ENCODE results near the gene TP53I11. TPM values are rescaled to one million over a fixed set of nuclear protein-coding genes. Genes with fewer than 3 reads are reported as not detected.

TP53I11 gene
- total RNA-seq, 1 donor from 2014 or later, result 96.8 TPM

DNA sequence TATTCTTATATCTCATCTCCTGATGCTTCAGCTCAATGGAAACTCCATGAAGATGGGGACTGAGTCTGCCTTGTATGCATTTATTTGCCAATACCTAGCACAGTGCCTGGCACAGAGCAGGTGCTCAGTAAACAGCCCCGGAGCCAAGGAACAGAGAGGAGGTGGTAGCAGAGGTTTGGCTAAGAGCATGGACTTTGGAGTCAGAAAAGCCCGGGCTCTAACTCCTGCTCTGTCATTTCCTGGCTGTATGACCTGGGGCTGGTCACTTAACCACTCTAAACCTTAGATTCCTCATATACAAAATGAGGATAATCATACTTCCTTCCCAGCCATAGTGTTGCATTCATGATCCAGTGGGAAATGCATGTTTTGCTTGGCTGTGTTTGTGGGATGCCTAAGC, 36.6 kb downstream of the TP53I11 start:
- peaks cover 3% of the 10 kb centered on the region for H3K4me1 Mint-ChIP-seq (ENCODE audit: low read depth, unreplicated experiment)
- Histone ChIP-seq H3K4me2 (ENCODE audit: low read length) (no peak overlapping the region), H3K9ac (ENCODE audit: low read length) (no peak overlapping the region), H3K27ac (ENCODE audit: low read depth, low read length) (no peak overlapping the region), H4K20me1 (ENCODE audit: insufficient read depth, low read length) (no peaks in the 10 kb centered on the region), H3K79me2 (ENCODE audit: insufficient read depth, low read length) (no peaks in the 10 kb centered on the region), H3K36me3 (ENCODE audit: insufficient read depth, low read length) (no peaks in the 10 kb centered on the region), H2AFZ (ENCODE audit: low read depth, low read length) (no peak overlapping the region), H3K4me1 (ENCODE audit: insufficient read depth, low read length) (no peaks in the 10 kb centered on the region), H3K4me3 (ENCODE audit: insufficient read depth, low read depth, low read length) (no peak overlapping the region), H3K27me3 (ENCODE audit: insufficient read depth, low read length) (peaks cover 8% of the 10 kb centered on the region), H3K9me3 (ENCODE audit: insufficient read depth, low read depth, low read length) (no peaks in the 10 kb centered on the region)
- no peak overlapping the region for H3K27ac Mint-ChIP-seq (ENCODE audit: unreplicated experiment)
- H3K9me3 Mint-ChIP-seq (ENCODE audit: unreplicated experiment), result no peaks in the 10 kb centered on the region
- DNase-seq (ENCODE audit: low read depth) (no peak), FAIRE-seq (no peak)
- peaks cover 36% of the 10 kb centered on the region for H3K27me3 Mint-ChIP-seq (ENCODE audit: low read depth, unreplicated experiment)
- H3K36me3 Mint-ChIP-seq (ENCODE audit: low read depth, unreplicated experiment), result peaks cover 14% of the 10 kb centered on the region
- no peak overlapping the region for H3K4me3 Mint-ChIP-seq (ENCODE audit: unreplicated experiment)
- TF ChIP-seq EZH2 (IDR thresholded peaks at IDR 0.05; ENCODE audit: insufficient read depth, low read length), result no peak
- TF ChIP-seq, protein P1, sequence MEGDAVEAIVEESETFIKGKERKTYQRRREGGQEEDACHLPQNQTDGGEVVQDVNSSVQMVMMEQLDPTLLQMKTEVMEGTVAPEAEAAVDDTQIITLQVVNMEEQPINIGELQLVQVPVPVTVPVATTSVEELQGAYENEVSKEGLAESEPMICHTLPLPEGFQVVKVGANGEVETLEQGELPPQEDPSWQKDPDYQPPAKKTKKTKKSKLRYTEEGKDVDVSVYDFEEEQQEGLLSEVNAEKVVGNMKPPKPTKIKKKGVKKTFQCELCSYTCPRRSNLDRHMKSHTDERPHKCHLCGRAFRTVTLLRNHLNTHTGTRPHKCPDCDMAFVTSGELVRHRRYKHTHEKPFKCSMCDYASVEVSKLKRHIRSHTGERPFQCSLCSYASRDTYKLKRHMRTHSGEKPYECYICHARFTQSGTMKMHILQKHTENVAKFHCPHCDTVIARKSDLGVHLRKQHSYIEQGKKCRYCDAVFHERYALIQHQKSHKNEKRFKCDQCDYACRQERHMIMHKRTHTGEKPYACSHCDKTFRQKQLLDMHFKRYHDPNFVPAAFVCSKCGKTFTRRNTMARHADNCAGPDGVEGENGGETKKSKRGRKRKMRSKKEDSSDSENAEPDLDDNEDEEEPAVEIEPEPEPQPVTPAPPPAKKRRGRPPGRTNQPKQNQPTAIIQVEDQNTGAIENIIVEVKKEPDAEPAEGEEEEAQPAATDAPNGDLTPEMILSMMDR (IDR thresholded peaks at IDR 0.05; ENCODE audit: insufficient read depth, low read depth, low read length), result no peak

GRCh38 chr11:44913502-44913901, 37.2 kb downstream of the TP53I11 start:
- no peak overlapping the region for H3K4me3 ChIP-seq (ENCODE audit: insufficient read depth, low read depth, low read length)
- no peak overlapping the region for H3K4me2 ChIP-seq (ENCODE audit: low read length)
- H3K27ac ChIP-seq (ENCODE audit: low read depth, low read length), result no peak overlapping the region
- TF ChIP-seq EZH2 (IDR thresholded peaks at IDR 0.05; ENCODE audit: insufficient read depth, low read length), result no peak
- TF ChIP-seq, protein P1 (IDR thresholded peaks at IDR 0.05; ENCODE audit: insufficient read depth, low read depth, low read length), result no peak
- H3K79me2 ChIP-seq (ENCODE audit: insufficient read depth, low read length), result no peaks in the 10 kb centered on the region
- Mint-ChIP-seq H3K27me3 (ENCODE audit: low read depth, unreplicated experiment) (peaks cover 35% of the 10 kb centered on the region), H3K4me3 (ENCODE audit: unreplicated experiment) (no peak overlapping the region), H3K4me1 (ENCODE audit: low read depth, unreplicated experiment) (peaks cover 3% of the 10 kb centered on the region), H3K27ac (ENCODE audit: unreplicated experiment) (no peak overlapping the region), H3K9me3 (ENCODE audit: unreplicated experiment) (no peaks in the 10 kb centered on the region), H3K36me3 (ENCODE audit: low read depth, unreplicated experiment) (peaks cover 13% of the 10 kb centered on the region)
- FAIRE-seq, result no peak
- no peaks in the 10 kb centered on the region for H3K4me1 ChIP-seq (ENCODE audit: insufficient read depth, low read length)
- H3K9ac ChIP-seq (ENCODE audit: low read length), result no peak overlapping the region
- no peaks in the 10 kb centered on the region for H3K36me3 ChIP-seq (ENCODE audit: insufficient read depth, low read length)
- no peaks in the 10 kb centered on the region for H3K9me3 ChIP-seq (ENCODE audit: insufficient read depth, low read depth, low read length)
- H2AFZ ChIP-seq (ENCODE audit: low read depth, low read length), result no peak overlapping the region
- H4K20me1 ChIP-seq (ENCODE audit: insufficient read depth, low read length), result no peaks in the 10 kb centered on the region
- no peak for DNase-seq (ENCODE audit: low read depth)
- H3K27me3 ChIP-seq (ENCODE audit: insufficient read depth, low read length), result peaks cover 10% of the 10 kb centered on the region

DNA sequence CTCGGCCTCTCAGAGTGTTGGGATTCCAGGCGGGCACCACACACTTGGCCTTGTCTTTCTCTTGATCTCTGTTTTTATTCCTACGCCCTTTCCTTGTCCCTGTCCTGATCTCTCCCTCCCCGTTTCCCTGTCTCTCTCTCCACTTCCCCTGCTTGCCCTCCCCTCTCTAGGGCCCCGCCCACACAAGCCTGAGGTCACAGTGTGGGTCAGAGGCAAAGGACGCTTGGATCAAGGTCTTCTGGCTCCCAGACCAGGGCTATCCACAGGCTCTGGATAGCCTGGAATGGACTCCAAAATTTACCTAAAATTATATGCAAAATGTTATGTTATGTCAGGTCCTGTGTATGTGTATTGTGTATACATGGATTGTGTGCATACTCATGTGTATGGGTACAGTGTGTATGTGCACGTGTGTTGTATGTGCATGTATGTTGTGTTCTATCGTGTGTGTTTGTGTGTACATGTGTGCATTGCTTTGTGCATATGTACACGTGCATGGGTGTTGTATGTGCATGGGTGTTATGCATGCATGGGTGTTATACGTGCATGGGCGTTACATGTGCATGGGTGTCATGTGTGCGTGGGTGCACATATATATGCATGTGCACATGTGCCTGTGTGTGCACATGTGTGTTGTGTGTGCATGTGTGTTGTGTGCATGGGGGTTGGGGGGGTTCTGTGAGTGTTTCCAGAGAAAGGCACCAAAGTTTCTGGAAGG, 38.3 kb downstream of the TP53I11 start:
- no peak overlapping the region for H3K27ac ChIP-seq (ENCODE audit: low read depth, low read length)
- H3K36me3 ChIP-seq (ENCODE audit: insufficient read depth, low read length), result no peaks in the 10 kb centered on the region
- TF ChIP-seq EZH2 (IDR thresholded peaks at IDR 0.05; ENCODE audit: insufficient read depth, low read length), result no peak
- H3K4me3 Mint-ChIP-seq (ENCODE audit: unreplicated experiment), result no peak overlapping the region
- no peak overlapping the region for H3K4me3 ChIP-seq (ENCODE audit: insufficient read depth, low read depth, low read length)
- H3K4me1 Mint-ChIP-seq (ENCODE audit: low read depth, unreplicated experiment), result peaks cover 3% of the 10 kb centered on the region
- FAIRE-seq (no peak), DNase-seq (ENCODE audit: low read depth) (no peak)
- no peaks in the 10 kb centered on the region for H3K9me3 Mint-ChIP-seq (ENCODE audit: unreplicated experiment)
- no peaks in the 10 kb centered on the region for H3K9me3 ChIP-seq (ENCODE audit: insufficient read depth, low read depth, low read length)
- peaks cover 6% of the 10 kb centered on the region for H3K27me3 ChIP-seq (ENCODE audit: insufficient read depth, low read length)
- H3K4me2 ChIP-seq (ENCODE audit: low read length), result no peak overlapping the region
- no peak overlapping the region for H3K9ac ChIP-seq (ENCODE audit: low read length)
- no peaks in the 10 kb centered on the region for H3K4me1 ChIP-seq (ENCODE audit: insufficient read depth, low read length)
- no peak overlapping the region for H3K27ac Mint-ChIP-seq (ENCODE audit: unreplicated experiment)
- H4K20me1 ChIP-seq (ENCODE audit: insufficient read depth, low read length), result no peaks in the 10 kb centered on the region
- peaks cover 35% of the 10 kb centered on the region for H3K27me3 Mint-ChIP-seq (ENCODE audit: low read depth, unreplicated experiment)
- H3K79me2 ChIP-seq (ENCODE audit: insufficient read depth, low read length), result no peaks in the 10 kb centered on the region
- peaks cover 9% of the 10 kb centered on the region for H3K36me3 Mint-ChIP-seq (ENCODE audit: low read depth, unreplicated experiment)
- H2AFZ ChIP-seq (ENCODE audit: low read depth, low read length), result no peak overlapping the region

Measured in astrocyte (in vitro differentiated cells and primary cell).